ENCODE data around the gene METRNL.

Gene METRNL

DNA sequence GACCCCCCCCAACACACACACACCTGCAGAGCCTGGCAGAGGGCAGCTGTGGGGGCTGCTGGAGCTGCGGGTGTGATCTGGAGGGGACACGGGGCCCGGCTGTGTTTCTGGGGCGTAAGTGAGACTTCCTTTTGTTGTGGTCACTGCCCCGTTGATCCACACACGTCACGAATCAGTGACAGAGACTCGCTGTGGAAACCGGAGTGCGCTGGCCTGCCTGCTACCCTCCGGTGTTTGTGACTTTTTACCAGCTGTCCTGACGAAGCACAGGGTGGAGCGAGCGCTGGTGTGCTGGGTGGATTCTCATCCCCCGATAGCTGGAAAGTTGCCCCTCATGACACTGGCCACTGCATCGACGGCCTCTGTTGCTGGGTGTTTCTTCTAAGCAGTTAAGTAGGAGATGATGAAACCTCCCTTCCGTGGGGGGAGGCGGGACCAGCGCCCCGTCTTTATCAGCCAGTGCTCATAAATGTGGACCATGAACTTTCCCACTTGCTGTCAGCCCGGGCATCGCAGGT lies 2.3 kb downstream of the METRNL start:
- no peak for DNase-seq

DNA sequence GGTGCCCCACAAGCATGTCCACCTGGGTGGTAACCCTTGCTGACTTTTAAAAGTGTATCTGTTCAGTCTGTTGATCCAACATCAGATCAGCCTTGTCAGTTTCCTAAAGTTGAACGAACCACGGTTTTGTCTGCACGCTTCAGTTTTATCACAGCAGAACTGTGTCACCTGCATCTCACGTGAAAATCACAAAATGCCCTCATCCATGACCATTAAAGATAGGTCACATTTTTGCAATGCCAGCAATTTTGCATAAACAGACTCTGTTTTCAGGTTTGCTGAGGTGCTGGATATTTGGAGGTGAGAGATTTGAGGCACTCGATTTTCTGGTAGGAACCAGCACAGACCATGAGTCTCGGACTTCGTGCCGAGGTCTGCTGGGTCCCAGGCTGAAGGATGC lies 3.0 kb downstream of the METRNL start:
- no peak for DNase-seq

DNA sequence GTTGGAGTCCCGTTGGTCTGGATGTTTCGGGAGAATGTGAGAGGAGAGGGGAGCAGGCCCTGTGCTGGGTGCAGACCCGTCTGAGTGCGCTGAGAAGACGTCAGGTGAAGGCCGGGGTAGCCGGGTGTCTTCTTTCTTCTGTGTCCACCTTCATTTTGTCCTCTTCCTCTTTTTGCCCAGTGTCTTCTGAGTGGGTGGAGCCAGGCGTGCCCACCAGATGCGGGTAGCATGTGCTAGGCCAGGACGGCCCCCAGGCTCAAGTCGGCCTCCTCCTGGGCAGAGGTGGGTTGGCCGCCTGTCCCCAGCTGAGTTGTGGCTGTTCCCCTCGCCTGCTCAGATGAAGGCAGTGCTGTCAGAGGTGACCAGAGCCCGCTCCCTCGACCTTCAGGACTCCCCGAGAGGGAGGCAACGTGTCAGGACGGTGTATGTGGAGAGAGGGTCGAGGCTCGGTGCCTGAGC lies 3.5 kb downstream of the METRNL start:
- DNase-seq = no peak

DNA sequence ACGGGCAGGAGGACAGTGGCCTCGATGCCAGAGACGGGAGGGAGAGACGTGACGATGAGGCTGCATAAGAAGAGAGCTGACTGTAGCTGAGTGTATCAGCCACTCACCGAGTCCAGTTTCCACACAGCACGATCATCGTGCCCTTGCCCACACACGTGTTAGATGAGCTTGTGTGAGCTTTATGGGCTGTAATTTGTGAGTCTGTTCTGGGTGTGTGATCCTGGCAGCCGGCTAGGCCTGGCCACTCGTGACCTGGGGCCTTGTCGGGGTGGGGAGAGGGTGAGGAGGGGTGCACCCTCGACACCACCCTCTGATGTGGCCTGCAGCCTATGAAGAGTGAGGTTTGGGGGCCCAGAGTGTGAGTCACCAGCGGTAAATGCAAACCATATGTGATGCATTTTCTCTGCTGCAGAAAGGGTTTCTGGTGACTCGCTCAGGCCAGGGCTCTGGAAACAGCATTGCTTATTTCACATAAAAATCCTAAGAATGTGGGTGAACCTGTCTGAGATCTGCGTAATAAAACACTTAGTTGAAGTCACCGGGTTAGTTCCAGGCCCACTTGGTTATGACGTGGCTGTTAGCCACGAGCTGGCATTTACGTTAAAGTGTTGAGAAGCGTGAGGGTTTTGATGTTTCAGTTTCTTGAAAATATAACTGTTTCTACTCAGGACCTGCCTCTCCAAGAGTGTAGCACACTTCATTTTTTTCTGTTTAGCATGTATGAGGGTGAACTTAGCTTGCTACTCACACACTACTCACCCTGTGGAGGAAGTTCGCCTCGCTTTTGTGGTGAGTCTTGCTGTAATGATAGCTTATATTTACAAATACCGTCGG lies 4.2 kb downstream of the METRNL start:
- peak; percentile 67 for DNase-seq

DNA sequence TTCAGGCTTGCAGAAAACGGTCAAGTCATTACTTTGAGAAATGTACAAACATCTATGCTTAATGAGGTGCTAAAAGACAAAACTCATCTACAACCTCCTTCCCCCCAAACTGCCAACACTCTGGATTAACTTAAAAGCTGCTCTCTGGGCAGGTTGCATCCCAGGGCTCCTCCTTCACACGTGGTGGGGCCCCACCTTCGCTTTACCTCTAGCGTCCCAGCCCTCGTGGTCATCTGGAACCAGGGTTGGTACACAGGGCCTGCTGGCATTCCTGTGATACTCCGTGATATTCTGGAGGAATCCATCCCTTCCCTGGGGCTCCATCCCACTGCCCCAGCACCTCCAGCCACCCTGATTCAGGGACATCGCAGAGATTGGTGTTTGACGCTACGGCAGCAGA lies 4.8 kb downstream of the METRNL start:
- no peak for DNase-seq

DNA sequence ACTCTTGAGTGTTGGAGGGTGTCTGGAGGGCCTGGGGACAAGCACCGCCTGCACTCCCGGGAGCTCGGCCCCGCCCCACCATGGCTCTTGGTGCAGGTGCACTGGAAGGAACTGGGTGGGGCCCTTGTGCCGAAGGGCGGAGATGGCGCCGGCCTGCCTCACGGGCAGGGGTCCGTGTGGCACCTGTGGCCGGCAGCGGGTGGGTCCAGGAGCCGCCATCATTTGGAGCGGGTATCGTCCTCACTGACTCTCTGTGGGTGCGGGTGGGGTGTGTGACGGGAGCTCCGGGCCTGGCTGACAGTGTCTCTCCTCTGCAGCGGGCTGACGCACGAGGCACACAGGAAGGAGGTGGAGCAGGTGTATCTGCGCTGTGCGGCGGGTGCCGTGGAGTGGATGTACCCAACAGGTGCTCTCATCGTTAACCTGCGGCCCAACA lies 5.2 kb downstream of the METRNL start:
- no peak for DNase-seq

DNA sequence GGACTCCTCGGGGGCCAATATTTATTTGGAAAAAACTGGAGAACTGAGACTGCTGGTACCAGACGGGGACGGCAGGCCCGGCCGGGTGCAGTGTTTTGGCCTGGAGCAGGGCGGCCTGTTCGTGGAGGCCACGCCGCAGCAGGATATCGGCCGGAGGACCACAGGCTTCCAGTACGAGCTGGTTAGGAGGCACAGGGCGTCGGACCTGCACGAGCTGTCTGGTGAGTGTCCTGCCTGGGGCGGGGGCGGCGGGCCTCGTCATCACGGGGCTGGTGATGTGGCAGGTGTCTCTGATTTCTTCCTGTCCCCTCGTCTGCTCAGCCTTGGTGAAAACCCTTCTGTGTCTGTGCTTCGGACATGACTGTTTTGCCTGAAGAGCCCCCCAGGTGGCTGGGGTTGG lies 5.7 kb downstream of the METRNL start:
- no peak for DNase-seq

DNA sequence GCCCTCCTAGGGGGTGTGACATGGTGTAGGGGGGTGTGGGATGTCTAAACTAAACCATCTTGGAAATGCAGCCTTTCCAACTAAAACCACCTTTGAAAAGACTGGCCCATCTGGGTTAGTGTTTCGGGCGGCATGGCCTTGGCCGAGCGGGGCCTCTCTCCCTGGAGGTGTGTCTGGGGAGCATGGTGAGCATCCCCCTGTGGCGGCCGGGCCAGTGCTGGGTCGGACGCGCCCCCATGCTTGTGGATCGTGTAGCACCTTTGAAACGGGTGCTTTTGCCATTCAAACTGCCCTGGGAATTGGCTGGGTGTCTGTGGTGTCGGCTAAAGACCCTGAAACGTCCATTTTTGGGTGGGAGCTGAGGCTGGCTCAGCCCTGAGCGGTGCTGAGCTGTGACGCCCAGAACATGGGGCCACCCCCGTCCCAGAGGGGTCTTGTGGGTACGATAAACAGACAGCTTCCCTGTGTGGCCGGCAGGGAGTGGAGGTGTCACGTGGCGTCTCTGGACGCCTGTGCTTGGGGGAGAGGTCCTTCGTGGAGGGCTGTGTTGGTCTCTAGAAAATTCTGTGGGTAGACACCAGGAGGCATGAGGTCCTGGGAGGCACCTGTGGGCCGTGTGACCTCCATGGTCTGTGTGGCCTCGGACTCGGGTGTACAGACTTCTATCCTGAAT lies 6.3 kb downstream of the METRNL start:
- DNase-seq = no peak

DNA sequence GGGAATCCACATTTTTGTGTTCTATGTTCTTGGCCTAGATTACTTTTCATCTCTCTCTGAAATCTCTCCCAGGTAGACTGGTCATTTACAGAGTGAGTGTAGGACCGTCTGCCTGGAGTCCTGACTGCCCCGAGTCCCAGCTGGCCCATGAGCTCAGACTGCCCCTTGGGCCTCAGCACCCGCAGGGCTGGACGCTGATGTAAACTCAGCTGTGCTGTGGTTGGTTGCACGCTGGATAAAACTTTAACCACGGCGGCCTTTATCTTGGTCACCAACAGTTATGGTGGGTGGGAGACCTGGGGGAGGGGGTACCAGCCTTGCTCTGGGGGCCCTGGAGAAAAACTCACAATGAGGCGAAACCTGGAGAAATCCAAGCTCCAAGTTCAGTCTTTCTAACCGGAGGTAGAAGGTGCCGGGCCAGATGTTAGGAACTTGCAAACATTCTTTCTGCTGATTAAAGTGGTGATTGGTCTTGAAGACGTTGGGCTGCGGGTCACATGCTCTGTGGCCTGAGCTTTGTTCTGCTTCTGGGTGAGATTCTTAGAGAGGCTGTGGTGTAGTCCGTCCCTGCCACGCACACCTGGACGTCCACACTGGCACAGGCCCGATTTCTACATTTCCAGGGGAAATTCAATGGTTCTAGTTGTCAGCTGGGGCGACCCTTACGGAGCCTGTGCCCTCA lies 6.9 kb downstream of the METRNL start:
- peak; percentile 66 for DNase-seq

DNA sequence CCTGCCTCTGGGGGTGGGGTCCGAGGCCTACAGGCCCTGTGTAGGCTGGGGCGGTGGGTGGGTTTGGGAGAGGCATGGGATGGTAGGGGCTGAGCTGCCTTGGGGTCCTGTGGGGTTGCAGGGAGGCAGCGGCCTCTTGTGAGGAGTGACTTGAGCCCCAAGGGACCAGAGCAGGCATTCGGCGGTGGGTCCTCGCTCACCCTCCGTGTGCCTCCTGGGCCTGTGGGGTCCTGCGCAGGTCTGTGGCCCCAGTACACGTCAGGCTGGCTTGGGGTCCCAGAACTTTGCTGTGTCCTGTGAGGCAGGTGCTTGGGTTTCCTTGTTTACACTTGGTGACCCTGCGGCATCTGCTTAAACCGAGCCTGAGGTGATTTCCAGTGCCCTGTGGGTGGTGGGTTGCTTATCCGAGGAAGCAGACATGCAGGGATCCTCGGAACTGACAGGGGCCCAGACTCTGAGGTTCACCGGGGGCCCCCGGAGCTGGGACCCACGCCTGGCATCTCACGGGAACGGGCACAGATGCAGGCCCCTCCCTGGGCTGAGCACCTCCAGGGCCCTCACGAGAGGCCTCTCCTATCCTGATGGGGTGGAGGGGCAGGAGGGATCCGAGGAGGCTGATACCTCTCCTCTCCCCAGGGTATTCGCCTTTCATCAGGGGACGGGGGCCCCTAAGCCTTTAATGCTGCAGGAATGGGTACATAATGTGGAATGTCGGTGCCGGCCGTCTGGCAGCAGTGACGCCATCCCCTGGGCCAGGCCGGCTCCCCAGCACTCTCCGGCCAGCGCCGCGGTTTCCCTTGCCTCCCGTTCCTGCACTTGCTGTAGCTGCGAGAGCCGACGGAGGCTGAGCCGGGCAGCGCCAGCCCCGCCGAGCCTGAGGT lies 7.7 kb downstream of the METRNL start:
- DNase-seq = no peak

DNA sequence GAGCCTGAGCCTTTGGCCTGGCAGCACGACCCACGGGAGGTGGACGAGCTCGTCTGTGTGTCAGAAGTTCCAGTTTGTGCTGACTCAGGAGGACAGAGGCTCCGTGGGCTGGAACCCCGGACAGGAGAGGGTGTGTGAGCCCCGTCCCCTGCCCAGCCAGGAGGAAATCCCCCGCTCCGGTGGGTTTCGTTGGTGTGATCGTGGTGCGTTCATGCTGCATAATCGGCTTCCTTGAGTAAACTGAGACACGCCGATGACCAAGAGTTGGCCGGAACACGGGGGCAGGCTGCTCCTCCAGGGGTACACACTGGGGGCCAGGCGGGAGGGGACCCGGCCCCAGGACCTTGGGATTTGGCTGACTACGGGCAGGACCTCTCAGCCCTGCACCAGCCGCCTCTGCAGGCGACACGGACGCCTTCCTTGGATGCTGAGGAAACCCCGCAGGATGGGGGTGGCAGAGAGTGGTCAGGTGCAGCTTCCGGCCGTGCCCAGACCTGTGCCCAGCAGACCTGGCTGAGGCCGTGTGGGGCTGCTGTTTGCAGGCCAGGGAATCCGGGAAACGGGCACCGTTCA lies 8.5 kb downstream of the METRNL start:
- no peak for DNase-seq

DNA sequence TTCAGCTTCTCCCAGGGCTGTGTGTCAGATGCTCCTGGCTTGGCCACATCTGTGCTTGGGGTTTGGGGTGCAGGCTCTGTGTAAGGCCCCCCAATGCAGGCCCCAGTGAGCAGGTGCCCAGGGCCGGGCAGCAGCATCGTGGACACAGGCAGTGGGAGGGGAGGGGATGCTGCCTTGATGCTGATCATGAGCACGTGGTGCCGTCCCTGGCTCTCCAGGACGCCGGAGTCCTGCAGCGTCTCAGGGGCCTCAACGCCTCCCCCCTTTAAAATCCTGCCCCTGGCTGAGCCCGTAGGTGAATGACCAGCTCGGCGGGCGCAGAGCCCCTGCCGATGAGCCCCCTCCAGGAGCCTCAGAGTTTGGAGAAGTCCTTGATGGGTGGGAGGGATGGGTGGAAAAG lies 9.0 kb downstream of the METRNL start:
- no peak for DNase-seq

DNA sequence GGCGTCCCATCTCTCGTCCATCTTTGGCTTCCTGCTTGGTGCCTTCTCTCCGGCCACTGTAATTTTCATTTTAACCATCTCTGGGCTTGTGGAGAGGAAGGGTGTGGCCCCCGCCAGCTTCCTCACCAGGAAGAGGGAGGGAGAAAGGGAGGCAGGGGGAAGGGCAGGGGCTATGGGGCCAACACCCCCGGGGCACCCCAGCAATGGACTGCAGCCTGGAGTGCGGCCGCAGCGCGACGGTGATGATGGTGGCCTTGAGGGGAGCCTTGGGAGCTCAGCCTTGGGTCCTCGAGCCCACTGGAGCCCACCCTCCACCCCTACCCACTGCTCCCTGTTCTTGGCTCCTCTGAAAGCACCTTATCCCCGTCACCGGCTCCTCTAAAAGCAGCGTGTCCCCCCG lies 9.5 kb downstream of the METRNL start:
- no peak for DNase-seq

DNA sequence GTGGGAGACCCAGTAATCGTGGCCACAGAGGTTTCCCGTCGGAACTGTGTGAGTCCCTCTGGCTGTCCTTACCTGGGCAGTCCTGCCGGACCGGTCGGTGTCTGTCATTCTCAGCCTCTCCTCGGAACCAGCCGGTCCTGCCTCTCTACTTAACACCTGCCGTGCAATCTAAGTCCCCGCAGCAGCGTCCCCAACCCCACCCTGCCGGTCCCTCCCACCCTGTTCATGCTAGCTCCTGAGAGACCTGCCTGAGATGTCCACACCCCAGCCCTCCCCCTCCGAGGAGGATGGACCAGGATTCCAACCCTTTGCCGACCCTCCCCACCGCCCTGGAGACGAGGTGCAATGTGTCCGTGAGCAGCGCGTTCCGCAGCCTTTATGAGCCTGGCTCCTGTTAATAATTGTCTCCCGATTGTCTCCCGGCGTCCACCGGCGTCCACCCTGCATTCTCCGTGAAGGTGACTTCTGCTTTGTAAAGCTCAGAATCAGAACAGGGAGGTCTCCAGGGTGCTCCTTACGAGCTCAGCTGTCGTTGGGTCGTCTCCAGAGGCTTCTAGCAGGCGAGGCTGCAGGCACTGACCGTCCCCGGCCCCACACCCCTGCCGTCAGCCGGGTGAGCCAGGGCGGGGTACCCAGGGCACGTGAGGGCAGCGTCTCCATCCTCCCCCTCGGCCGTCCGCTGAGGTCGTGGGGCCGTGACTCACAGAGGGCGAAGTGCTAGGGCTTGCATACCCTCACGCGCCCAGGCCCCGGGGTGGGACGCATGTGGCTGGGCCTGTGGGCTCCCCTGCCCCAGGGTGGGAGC lies 10.1 kb downstream of the METRNL start:
- DNase-seq = no peak

DNA sequence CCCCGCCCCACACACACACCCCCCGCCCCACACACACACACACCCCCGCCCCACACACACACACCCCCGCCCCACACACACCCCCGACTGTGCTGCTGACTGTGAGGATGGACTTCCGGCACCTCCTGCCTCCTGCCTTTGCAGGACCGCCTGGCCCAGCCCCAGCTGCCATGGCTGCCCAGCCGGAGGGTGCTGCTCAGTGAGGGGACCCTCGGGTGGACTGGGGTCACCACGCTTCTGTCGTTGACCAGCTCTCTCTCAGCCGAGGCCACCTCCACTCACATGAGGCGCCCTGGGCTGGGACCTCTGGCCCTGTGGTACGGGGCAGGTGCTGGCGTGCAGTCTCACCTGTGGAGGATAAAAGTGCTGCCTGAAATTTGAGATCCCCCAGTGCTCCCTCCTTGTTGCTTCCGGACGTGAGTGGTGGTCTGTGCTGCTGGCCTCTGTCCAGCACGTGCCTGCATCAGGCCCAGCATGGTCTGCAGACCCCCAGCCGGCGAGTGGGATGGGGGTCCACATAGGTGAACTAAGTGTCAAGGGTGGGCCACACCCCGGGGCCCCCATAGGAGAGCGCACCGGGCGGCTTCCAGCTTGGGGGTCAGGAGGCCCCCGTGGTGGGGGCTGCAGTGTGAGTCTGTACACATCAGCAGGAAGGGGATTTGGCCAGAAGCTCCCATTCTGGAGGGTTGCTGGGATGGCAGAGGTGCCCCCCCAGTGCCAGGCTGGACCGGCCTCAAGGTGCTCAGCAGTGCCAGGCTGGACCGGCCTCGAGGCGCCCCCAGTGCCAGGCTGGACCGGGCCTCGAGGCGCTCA lies 11.2 kb downstream of the METRNL start:
- DNase-seq = no peak

DNA sequence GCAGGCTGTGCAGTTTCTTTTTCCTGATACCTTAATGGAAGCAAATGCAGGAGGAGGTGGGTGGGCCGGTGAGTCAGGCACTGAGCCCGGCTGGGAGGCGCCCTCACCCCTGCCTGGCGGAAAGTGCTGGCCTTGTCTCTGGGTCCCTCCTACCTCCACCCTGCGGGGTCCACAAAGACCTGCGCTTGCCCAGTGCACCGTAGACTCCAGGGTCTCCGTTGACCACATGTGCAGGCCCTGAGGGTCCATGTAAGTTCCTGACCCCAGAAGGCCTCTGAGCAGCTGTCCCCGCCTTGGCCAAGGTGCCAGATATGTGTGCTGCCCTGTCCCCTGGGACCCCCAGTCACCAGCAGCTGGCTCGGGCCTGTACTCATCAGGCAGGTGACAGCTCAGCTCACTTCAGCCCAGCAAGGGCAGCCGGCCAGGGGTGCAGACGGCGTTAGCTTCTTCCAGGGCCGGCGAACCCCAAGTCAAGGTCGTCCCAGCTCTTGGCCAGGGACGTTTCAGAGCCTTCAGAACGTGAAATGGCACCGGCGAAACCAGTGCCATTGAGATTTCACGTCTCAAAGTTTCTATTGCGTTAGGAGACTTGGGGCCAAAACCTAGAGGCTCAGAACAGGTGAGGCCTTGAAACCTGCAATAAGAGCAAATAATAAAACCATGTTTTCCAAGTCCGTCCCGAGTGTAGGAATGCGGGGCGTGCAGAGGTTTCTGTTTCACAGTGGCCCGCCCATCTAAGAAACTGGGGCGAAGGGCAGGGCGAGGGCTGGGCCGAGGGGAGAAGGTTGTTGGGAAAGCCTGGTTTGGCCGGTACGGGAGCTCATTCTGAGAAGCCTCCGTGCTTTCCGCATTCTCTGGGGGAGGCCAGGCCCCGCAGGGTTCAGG lies 12.1 kb downstream of the METRNL start:
- no peak for DNase-seq

DNA sequence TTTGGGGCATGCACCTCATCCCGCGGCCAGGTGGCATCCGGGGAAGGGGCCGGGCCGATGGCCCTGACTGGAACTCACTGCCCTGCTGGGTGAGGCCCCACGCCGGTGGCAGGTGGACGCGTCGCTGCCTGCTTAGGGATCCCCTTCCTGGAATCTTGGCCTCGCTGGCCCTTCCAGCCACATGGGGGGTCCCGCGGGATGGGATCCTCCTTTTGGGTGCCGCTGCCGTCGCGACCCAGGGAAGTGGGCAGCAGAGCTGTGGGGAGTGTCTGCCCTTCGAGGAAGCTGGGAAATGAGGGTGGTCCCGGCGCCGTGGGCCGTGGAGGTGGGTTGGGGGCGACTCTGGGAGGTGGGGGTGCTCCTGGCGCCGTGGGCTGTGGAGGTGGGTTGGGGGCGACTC lies 12.8 kb downstream of the METRNL start:
- DNase-seq = no peak

DNA sequence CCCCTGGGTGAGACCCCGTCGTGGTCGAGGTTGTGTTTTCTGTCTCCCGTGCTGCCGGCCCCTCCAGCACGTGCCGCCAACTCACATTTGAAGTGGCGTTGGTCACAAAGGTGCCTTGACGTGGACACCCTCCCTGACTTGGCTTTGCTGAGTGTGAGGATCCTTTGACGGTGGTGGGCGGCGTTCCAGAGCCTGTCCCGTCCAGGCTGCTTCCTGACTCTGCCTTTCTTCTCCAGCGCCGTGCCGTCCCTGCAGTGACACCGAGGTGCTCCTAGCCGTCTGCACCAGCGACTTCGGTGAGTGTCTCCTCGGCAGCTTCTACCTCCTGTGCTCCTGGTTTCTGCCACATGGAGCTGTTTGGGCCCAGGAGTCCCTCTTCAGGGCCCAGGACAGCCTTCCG lies 13.5 kb downstream of the METRNL start:
- DNase-seq = no peak

DNA sequence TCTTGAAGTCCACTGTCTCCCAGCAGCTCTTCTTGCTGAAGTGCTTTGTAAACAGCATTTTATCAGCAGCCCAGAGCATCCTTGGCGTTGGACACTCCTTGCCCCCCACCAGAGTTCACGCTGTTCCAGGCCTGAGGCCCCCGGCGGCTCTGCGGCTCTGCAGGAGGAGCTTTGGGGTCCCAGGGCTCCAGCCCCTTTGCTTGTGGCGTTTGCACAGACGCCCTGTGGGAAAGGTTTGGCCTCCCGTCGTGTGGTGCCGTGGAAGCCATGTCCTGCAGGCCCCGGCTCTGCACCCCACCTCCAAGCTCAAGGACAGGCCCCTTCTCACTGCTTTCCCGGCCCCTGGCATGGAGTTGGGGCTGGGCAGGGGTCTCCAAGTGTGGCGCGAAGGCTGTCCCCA lies 14.1 kb downstream of the METRNL start:
- no peak for DNase-seq

Data from hematopoietic multipotent progenitor cell treated with erythropoietin and hydrocortisone succinate and interleukin-3 and kit ligand, for 6 days (in vitro differentiated cells).